Activated gamma-delta T cell treated with Interleukin-2 at 50 U/mL for 16 hours (primary cell): ENCODE results near the gene MTG1.
"Not testable (repeated sequence)": the region's sequence is repeated elsewhere in the genome, so short reads cannot be mapped to it uniquely, and the experiment has no call there.

Experiments used
- DNase-seq: peaks from one replicate; pipeline ENCODE4 v3.0.0-alpha.2; 2020

The MTG1 gene

DNA sequence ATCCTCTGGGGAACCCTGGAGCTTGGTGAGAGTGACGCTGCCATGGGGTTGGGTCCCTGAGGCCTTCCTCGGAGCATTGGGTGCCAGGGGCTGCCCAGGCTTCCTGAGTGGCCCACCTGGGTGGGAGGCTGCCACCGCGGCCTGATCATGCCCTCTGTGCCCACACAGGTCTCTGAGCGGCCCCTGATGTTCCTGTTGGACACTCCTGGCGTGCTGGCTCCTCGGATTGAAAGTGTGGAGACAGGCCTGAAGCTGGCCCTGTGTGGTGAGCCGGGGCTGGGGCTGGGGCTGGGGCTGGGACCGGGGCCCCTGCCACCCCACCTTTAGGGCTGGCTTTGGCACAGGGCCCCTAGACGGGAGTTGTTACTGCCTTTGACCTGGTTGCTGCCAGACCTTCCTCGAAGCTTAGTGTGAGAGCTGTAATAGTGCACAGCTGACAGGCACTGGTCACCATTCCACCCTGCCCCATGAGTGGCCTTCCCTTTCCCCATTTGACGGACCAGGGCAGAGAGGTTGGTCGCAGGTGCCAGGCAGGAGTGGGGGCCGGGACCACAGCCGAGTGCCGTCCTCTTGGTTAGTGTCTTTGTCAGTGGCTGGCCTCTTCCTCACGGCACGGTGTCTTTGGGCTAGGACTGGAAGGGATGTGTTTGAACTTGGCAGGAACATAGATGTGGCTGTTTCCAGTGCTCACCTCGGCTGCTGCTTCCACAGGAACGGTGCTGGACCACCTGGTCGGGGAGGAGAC lies 8.2 kb downstream of the MTG1 start:
- DNase-seq: no peak

DNA sequence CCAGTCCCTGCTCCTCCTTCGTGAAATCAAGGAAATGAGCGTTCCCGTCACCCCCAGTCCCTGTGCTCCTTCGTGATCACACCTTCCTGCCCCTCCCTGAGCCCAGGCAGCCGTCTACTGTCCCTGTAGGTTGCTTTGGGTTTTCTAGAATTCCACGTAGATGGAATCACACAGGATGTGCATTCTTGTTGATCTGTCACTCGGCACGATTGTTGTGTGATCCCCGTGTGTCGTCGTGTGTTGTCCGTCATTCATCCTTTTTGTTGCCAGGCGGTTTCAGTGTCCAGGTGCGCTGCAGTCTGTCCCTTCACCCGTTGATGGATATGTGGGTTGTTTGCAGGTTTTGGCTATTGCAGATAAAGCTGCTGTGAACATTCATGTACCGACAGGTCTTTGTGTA lies 9.4 kb downstream of the MTG1 start:
- no peak for DNase-seq

DNA sequence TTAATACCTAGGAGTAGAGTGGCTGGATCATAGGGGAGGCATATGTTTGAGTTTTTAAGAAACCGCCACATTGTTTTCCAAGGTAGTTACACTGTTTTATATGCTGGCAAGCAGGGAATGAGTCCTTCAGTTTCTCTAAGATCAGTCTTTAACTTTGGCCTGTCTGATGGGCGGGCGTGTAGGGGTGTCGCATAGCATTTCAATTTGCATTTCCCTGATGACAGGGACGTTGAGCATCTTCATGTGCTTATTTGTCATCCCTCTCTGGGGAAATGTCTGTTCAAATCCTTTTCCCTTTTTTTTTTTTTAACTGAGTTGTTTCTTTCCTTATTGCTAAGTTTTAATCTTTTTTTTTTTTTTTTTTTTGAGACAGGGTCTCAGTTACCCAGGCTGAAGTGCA lies 9.8 kb downstream of the MTG1 start:
- no peak for DNase-seq

DNA sequence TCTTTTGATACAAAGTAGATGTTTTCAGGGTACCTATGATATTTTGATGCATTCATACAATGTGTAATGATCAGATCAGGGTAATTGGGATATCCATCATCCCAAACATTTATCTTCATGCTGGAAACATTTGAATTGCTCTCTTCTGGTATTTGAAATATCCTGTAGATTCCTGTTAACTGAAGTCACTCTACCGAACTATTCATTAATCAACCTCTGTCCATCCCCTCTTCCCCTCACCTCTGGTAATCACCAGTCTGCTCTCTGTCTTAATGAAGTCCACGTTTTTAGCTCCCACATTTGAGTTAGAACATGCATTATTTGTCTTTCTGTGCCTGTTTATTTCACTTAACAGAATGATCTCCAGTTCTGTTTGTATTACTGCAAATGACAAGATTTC lies 11.3 kb downstream of the MTG1 start:
- no peak for DNase-seq

DNA sequence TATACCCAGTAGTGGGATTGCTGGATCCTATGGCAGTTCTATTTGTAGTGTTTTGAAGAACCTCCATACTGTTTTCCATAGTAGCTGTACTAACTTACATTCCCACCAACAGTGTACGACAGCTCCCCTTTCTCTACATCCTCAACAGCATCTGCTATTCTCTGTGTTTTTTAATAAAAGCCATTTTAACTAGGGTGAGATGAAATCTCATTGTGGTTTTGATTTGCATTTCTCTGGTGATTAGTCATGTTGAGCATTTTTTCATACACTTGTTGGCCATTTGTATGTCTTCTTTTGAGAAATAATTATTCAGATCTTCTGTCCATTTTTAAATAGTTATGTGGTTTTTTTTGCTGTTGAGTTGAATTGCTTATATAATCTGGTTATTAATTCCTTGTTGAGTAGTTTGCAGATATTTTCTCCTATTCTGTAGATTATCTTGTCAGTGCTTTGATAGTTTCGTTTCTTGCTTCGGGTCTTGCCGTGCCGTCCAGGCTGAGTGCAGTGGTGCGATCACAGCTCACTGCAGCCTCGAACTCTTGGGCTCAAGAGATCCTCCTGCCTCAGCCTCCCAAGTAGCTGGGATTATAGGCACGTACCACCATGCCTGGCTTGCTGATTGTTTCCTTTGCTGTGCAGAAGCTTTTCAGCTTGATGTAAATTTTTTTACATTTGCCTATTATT lies 12.0 kb downstream of the MTG1 start:
- DNase-seq: no peak

DNA sequence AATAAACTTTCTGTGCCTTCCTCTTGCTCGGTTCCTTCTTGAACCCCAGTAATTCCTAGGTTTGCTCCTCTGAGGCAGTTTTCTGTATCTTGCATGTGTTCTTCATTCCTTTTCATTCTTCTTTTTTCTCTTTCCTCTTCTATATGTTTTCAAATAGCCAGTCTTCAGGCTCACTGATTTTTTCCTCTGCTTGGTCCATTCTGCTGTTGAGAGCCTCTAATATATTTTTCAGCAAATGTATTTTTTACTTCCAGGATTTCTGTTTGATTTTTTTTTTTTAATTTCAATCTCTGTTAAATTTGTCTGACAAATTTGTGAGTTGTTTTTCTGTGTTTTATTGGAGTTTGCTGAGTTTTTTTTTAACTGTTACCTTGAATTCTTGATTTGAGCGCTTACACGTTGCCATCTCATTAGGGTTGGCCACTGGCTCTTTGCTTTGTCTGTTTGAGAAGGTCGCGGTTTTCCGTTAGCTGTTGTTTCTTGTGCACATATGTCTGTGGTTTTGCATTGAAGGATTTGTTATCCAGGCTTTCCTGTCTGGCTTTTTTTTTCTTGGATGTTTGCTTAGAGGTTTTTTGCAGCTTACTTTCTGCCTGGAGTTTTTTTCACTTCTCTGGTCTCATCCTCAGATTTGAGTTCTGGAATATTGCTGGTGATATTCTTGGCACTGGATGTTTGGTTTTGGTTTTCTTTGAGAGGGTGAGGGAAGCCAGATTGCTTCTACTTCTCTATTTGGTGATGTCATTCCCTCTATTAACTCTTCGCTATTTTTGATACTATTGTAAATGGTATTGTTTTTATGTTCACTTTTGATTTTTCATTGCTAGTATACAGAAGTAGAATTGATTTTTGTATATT lies 17.8 kb downstream of the MTG1 start:
- no peak for DNase-seq

DNA sequence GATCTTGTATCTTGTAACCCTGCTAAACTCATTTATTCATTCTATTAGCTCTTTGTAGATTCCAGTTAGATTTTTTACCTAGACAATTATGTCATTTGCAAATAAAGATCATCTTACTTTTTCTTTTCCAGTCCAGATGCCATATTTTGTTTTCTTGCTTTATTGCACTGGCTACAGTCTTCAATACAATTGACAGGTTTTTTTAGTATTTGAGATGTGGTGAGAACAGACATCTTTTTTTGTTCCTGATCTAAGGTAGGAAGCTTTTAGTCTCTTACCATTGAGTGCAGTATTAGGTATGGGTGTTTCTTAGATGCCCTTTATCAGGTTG lies 18.4 kb downstream of the MTG1 start:
- no peak for DNase-seq

DNA sequence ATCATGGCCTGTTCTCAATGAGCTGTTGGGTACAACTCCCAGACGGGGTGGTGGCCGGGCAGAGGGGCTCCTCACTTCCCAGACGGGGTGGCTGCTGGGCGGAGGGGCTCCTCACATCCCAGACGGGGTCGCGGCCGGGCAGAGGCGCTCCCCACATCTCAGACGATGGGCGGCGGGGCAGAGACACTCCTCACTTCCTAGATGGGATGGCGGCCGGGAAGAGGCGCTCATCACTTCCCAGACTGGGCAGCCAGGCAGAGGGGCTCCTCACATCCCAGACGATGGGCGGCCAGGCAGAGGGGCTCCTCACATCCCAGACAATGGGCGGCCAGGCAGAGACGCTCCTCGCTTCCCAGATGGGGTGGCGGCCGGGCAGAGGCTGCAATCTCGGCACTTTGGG lies 20.4 kb downstream of the MTG1 start:
- DNase-seq: not testable (repeated sequence)

DNA sequence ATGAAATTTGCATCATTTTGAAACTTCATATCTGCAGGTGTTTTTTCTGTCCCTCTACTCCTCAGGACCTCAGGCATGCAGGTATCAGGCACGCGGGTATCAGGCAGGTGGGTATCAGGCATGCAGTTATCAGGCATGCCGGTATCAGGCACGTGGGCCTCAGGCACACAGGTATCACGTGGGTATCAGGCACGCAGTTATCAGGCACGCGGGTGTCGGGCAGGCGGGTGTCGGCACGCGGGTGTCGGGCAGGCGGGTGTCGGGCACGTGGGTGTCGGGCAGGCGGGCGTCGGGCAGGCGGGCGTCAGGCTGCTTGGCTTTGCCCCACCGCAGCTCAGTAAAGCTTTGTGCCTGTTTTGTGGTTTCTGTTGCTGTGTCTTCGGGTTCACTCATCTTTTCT lies 21.8 kb downstream of the MTG1 start:
- DNase-seq: no peak

DNA sequence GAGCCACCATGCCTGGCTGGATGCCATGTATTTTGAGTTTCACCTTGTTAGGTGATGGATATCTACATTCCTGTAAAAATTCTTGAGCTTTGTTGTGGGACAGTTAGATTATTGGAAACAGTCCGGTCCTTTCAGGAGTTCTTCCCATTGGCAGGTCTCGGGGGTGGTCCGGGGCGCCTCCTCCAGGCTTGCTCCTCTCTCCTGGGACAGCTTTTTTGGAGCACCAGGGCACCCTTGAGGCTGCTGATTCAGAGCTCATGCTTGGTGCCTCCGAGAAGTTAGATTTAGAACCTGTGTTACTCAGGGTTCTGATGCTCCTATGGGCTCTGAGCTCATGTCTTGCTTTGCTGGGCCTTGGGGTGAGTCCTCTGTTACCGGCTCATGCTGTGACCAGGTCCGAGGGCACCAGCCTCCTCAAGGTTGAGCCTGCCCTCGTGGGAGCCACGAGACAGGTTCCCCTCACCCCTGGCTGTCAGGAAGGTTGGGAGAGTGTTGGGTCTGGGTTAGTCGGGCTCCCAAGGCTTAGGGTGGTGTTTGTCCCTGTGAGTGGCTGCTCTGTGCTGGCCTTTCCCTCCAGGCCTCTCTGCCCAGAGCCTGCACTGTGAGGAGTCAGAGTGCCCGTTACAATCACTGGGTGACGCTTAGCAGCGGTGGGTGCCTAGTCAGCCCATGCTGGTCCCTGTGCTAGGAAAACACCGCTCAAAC lies 24.5 kb downstream of the MTG1 start:
- no peak for DNase-seq

DNA sequence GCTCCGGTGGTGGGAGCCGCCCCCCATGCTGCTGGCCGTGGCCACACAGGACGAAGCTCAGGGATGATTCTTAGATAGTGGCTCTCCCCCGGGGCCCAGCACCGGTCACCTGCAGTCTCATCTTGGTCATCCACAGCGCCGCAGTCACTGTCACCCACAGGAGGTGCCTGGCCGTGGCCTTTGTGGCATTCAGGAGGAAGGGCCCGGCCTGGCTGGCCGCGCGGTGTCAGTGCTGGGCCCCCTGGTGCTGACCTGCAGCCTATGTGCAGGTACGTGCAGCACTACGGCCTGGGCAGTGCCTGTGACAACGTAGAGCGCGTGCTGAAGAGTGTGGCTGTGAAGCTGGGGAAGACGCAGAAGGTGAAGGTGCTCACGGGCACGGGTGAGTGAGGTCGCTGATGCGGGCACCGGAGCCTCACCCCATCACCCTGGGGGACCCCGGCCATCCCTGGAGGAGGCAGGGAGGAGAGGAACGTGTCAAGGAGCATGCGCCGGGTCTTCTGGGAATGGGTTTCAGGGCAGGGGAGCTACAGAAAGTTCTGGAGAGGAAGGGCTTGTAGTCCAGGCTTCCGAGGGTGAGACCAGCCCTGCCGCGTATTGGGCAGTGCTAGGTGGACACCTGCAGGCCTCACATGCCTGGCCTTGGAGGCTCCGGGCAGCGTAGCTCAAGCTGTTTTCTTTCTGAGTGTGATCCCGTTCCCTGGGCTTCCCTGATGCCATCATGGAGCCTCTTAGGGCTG lies 25.4 kb downstream of the MTG1 start:
- DNase-seq: no peak

DNA sequence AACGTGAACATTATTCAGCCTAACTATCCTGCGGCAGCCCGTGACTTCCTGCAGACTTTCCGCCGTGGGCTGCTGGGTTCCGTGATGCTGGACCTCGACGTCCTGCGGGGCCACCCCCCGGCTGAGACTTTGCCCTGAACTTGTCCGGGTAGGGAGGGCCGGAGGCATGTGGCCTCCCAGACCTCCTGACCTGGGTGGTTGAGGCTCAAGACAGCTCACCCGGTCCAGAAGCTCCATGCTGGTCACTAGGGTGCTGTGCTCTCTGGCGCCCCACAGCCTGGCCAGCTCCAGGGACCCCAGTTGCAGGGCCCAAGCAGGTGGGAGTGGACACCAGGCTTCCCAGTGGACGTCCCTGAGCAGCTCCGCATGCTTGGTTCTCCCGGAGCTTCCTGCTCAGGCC lies 26.1 kb downstream of the MTG1 start:
- DNase-seq: no peak

DNA sequence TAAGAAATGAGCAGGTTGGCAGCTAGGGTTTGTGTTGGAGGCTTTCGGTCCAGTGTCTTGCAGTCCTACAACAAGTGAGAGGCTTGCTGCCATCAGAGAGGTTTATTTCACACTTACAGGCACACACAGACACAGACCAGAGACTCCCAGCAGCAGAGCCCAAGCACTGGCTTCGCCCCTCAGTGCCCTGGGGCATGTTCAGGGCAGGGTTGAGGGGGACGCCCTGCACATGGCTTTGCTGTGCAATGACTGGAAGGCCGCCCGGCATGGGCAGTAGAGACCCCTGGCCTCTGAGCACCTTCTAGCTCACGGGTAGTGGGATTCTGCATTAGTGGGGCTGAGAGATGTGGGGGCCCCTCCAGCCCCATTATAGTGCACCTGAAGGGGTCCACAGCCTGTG lies 26.6 kb downstream of the MTG1 start:
- DNase-seq: no peak

DNA sequence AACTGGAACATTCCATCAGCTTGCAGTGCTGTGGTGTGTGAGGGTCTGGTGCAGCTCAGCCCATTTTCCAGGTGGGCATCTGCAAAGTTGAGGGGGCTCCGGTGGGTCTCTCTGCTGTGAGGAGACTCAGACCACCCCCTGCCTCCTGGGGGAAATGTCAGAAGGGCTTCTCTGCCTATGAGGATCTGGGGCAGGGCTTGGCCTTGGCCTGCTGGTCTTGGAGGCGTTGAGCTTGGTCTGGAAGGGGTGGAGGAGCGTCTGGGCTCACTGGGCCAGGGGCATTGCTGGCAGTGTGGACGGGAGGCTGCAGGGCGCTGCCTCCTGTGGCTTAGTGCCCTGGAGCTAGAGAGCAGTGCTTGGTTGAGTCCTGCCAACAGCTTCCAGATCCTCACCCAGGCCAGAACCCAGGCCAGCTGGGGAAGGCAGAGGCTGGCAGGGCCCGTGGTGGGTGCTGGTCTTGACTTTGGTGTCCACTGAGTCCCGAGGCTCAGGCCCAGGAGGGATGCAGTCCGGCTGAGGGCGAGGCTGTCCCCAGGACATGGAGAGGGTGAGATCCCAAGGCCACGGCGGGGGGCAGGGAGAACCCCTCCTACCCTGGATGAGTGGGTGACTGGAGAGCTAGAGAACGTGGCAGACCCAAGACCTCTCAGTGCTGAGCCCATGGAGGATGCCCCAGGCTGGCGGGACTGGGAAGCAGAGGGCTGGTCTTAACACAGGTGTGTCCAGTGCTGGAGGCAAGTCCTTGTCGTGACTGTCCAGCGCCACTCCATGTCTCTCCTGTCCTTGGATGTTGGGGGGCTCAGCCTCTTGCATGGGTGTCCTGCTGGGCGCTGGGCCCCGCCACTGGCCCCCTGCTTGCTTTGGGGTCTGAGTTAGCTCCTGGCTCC lies 27.6 kb downstream of the MTG1 start:
- DNase-seq: no peak

DNA sequence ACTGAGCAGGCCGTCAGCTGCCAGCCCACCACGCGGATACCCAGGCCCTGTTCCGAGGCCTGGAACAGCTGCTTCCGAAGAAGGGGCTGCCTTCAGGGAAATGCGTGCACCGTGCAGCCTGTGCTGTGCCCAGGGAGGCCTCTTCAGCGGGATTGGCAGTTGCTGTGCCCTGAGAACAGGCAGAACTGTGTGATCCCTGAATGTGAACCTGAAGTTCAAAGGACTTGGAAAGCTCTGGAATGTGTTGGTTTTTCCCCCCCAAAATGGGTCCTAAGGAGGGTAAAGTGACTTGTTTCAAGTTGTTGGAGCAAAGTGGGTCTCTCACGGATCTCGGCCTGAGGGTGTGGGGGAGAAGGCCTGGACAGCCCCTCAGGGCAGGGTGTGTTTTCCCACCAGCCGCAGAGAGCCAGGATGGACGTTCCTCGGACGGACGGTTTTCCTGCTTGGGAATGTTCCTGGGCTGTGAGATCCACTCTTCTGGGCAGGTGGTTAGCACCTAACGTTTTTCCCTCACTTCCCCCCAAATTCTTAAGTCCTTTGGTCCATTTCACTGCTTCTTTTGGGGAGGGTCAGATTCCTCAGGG lies 28.4 kb downstream of the MTG1 start:
- no peak for DNase-seq

DNA sequence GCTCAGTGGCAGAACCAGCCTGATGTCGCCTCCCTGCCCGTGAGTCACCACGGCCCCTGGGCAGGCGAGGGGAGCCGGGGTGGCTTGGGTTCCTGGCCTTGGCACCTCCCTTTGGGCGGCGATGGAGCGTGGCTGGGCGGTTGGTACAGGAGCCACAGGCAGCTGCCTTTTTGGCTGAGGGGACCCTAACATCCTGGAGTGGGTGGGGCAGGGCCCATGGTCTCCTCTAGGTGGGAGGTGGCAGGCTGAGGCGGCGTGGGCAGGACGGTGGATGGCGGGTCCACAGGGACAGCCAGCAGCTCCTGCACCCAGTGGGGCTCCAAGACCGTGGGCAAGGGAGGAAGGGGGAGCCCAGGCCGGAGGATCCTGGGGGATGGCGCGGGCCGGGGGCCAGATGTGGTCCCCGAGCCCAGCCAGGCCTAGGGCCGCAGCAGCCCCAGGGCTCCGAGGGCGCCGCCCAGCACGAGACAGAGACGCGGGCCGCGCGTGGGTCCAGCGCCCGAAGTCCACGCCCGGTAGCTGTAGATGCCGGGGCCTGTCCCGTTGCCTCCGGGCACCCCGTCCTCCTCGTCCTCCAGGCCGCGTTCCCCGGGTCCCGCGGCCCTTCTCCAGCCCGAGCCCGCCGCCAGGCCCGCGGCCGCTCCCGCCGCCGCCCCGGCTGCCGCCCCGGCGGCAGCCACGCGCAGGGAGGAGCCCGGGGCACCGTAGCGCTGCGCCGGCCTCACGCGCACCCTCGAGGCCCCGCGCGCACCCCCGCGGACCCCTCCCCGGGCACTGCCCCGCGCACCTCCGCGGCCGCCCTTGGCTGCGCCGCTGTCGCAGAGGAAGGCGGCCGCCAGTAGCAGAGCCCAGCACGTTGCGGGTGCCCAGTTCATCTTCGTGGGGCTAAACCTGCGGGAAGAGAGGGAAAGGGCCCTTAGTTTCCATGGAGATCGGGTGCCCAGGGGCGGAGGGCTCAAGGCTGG lies 29.1 kb downstream of the MTG1 start:
- DNase-seq: no peak

DNA sequence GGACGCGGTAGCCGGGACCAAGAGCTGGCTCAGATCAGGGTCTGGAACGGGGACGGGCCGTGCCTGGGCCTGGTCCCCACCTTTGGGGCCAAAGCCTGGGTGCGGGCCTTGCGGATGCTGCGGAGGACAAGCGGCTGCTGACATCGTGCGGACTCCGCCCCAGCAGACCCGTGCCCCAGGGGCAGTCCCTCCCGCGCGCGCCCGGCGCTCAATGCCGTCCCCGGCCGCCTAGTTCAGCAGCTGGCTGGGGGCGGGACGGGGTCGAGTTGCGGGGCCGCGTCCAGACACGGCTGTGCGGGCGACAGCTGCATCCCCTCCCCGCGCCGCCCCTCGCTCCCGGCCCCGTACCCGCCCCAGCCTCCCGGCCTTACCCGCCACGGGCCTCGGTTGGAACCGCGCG lies 30.1 kb downstream of the MTG1 start:
- not testable (repeated sequence) for DNase-seq

DNA sequence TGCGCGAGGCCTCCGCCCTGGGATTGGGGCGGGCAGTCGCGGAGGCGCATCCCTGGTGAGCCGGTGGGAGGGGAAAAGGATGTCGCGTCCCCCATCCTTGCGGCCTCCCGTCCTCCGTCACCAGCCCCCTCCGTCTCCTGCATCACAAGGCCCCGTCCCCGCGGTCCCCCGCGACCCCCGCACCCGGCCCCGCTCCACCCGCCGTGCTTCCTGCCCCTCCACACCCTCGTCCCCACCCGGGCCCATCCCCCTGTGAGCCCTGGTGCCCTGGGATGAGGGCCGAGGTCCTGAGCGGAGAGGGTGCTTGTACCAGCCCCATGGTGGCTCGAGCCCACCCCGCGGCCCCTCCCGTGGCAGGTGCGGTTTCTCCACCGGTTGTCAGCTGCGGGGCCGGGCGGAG lies 30.6 kb downstream of the MTG1 start, which contains the start of gene SPRN:
Gene SPRN (minus strand): TSS at position 25 of the 400 bp plus-strand sequence. CDS start 944 bp downstream, outside the sequence.
- DNase-seq: not testable (repeated sequence)

DNA sequence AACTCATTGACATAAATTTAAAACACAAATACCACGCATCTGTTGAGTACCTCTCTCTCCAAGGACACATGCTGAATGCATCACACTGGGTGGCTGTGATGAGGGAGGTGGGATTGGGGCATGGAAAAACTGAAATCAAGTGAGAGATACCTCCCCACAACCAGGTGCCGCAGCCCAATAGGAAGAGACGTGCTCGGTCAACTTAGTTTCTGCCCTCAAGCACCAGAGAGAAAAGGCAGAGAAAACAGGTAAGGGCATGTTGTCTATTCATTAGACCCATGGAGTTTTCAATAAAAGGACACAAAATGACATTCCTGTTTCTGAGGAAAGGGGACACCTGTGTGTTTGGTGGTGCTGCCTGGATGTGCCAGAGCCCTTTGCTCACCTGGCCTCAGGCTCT lies 35.6 kb downstream of the MTG1 start:
- not testable (repeated sequence) for DNase-seq
